Measurements from ENCODE around the gene MPP3. TPM values are rescaled to one million over a fixed set of nuclear protein-coding genes. Genes with fewer than 3 reads are reported as not detected.

Gene MPP3
- total RNA-seq, 3 donors from 2014 or later (not counting 1 experiment from before 2014, with no cell fraction given) = not detected

DNA sequence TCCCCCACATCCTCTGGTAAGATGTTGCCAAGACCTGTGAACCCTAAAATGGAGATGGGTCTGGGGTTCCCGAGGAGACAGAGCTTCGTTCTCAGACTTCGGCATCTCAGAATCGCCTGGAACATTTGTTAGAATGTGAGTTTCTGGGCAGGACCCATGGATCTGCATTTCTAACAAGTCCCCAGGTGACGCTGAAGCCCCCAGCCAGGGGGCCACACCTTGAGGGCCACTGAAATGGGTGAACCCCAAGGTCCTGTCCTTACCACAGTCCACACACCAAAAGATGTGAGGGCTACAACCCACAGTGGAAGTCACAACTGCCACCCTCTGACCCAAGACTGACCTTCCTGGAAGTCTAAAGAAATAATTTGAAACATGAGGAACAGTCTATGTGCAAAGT, 14.0 kb downstream of the MPP3 start:
- intact Hi-C loops (cut with micrococcal nuclease) = no loop called here
- Mint-ChIP-seq H3K4me3 (no peak overlapping the region), H3K4me1 (no peaks in the 10 kb centered on the region), H3K36me3 (no peaks in the 10 kb centered on the region), H3K27me3 (ENCODE audit: low read depth in 2 of 2) (peaks cover 3 to 13% of the 10 kb centered on the region in 2 donors), H3K9me3 (no peaks in the 10 kb centered on the region), H3K27ac (no peak overlapping the region)
- H3K36me3 ChIP-seq (ENCODE audit: control insufficient read depth, insufficient read depth, low read length) = no peaks in the 10 kb centered on the region
- no peak overlapping the region for H3K4me3 ChIP-seq (ENCODE audit: low read length)
- H3K27ac ChIP-seq (ENCODE audit: low read length) = no peak overlapping the region
- no peaks in the 10 kb centered on the region for H3K4me1 ChIP-seq (ENCODE audit: control insufficient read depth, insufficient read depth, low read length)
- ATAC-seq (no peak), DNase-seq (no peak)
- H3K27me3 ChIP-seq (ENCODE audit: control insufficient read depth, insufficient read depth, low read length) = no peaks in the 10 kb centered on the region
- H3K9me3 ChIP-seq (ENCODE audit: control insufficient read depth, insufficient read depth, low read length) = no peaks in the 10 kb centered on the region
- TF ChIP-seq, protein P1, sequence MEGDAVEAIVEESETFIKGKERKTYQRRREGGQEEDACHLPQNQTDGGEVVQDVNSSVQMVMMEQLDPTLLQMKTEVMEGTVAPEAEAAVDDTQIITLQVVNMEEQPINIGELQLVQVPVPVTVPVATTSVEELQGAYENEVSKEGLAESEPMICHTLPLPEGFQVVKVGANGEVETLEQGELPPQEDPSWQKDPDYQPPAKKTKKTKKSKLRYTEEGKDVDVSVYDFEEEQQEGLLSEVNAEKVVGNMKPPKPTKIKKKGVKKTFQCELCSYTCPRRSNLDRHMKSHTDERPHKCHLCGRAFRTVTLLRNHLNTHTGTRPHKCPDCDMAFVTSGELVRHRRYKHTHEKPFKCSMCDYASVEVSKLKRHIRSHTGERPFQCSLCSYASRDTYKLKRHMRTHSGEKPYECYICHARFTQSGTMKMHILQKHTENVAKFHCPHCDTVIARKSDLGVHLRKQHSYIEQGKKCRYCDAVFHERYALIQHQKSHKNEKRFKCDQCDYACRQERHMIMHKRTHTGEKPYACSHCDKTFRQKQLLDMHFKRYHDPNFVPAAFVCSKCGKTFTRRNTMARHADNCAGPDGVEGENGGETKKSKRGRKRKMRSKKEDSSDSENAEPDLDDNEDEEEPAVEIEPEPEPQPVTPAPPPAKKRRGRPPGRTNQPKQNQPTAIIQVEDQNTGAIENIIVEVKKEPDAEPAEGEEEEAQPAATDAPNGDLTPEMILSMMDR (IDR thresholded peaks at IDR 0.05) = no peak
- WGBS (ENCODE audit: insufficient coverage) = 86% methylated on average over 5 of the region's 5 CpGs

DNA sequence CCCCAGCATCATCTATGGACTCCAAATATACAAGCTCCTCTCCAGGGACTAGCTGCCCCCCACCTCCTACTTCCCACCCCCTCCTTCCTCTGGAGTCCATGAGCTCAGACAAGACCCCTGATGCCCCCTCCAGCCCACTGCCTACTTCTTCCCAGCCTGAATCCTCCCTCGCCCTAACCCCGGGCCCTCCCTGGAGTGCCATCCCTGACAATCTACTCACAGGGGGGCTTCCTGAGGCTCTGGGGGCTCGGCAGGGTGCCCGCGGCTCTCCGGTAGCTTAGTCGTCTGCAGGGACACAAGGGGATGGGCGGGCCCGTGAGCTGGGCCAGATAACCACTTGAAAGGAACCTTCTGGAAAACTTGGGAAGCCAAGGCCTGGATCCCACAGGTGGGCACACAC, 15.1 kb downstream of the MPP3 start:
- Histone ChIP-seq H3K27me3 (ENCODE audit: control insufficient read depth, insufficient read depth, low read length) (no peaks in the 10 kb centered on the region), H3K4me3 (ENCODE audit: low read length) (no peak overlapping the region), H3K36me3 (ENCODE audit: control insufficient read depth, insufficient read depth, low read length) (no peaks in the 10 kb centered on the region), H3K9me3 (ENCODE audit: control insufficient read depth, insufficient read depth, low read length) (no peaks in the 10 kb centered on the region), H3K4me1 (ENCODE audit: control insufficient read depth, insufficient read depth, low read length) (no peaks in the 10 kb centered on the region), H3K27ac (ENCODE audit: low read length) (no peak overlapping the region)
- WGBS (ENCODE audit: insufficient coverage) = 94% methylated on average over 9 of the region's 9 CpGs
- TF ChIP-seq, protein P1 (IDR thresholded peaks at IDR 0.05) = no peak
- H3K27me3 Mint-ChIP-seq (ENCODE audit: low read depth in 2 of 2) = peaks cover 0 to 20% of the 10 kb centered on the region in 2 donors
- DNase-seq (no peak), ATAC-seq (no peak)
- H3K36me3 Mint-ChIP-seq = no peaks in the 10 kb centered on the region
- H3K4me1 Mint-ChIP-seq = no peaks in the 10 kb centered on the region
- no peak overlapping the region for H3K27ac Mint-ChIP-seq
- H3K4me3 Mint-ChIP-seq = no peak overlapping the region
- no peaks in the 10 kb centered on the region for H3K9me3 Mint-ChIP-seq
- intact Hi-C loops (cut with micrococcal nuclease) = no loop called here

DNA sequence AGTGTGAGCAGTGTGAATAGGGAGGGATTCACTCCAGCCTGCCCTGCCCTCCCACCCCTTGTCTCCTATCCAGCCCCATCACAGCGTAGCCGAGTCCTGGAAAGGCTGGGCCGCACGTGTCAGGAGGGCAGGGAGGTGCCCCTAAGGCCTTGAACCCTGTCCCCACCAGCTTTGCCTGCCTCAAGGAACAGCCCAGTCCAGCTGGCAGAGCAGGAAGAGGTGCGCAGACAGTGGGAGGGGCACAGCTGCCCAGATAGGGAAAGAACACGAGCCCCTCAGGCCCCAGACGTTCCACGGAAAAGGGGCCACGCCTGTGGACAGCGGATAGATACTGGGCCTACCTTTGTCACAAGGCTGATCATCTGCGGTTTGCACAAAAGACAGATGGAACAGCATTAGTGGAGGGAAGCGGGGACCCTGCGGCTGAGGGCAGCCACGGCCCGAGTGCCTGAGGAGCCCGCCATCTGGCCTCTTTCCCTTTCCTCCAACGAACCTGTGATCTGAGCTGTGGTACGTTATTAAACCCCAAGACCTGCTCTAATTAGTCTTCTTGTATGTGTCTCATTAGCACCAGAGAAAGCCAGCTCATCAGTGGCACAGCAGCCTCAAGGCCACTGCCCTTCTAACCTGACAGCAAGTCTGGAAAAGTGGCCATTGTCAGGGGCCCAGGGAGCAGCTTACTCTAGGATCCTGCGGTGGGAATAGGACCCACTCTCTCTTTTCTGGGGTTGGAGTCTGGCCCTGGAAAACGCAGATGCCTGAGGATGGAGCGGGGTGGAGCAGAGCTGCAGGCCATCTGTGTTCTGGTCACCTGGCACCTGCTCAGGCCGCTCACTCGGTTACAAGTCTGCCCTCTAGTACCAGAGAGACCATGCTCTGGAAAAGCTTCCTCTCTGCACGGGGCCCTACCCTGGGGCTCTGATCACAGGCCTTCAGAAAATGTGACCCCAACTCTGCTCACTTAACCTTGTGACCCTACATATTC, 16.3 kb downstream of the MPP3 start:
- no peak overlapping the region for H3K4me3 ChIP-seq (ENCODE audit: low read length)
- Mint-ChIP-seq H3K4me3 (no peak overlapping the region), H3K27me3 (ENCODE audit: low read depth in 2 of 2) (peaks cover 0 to 27% of the 10 kb centered on the region in 2 donors), H3K4me1 (no peaks in the 10 kb centered on the region), H3K27ac (no peak overlapping the region), H3K36me3 (no peaks in the 10 kb centered on the region), H3K9me3 (no peaks in the 10 kb centered on the region)
- H3K9me3 ChIP-seq (ENCODE audit: control insufficient read depth, insufficient read depth, low read length) = no peaks in the 10 kb centered on the region
- H3K27ac ChIP-seq (ENCODE audit: low read length) = no peak overlapping the region
- TF ChIP-seq, protein P1 (IDR thresholded peaks at IDR 0.05) = no peak
- H3K27me3 ChIP-seq (ENCODE audit: control insufficient read depth, insufficient read depth, low read length) = no peaks in the 10 kb centered on the region
- no peaks in the 10 kb centered on the region for H3K36me3 ChIP-seq (ENCODE audit: control insufficient read depth, insufficient read depth, low read length)
- WGBS (ENCODE audit: insufficient coverage) = 91% methylated on average over 24 of the region's 24 CpGs
- intact Hi-C loops (cut with micrococcal nuclease) = no loop called here
- ATAC-seq (no peak), DNase-seq (no peak)
- H3K4me1 ChIP-seq (ENCODE audit: control insufficient read depth, insufficient read depth, low read length) = no peaks in the 10 kb centered on the region
